ENCODE measurements around the gene GPR18. TPM values are rescaled to one million over a fixed set of nuclear protein-coding genes. Genes with fewer than 3 reads are reported as not detected.
"Not testable (repeated sequence)": the region's sequence is repeated elsewhere in the genome, so short reads cannot be mapped to it uniquely, and the experiment has no call there.

The GPR18 gene
- total RNA-seq, 1 experiment from 2014 or later = not detected

GRCh38 chr13:99230588-99230987 is 27.6 kb downstream of the GPR18 start:
- not testable (repeated sequence) for DNase-seq (ENCODE audit: low spot score)

GRCh38 chr13:99228737-99229691 is 29.2 kb downstream of the GPR18 start:
- DNase-seq (ENCODE audit: low spot score) = no peak

- DNase-seq (ENCODE audit: low spot score) = no peak
These were observed 30.1 kb downstream of the GPR18 start for GRCh38 chr13:99227909-99228688.

- DNase-seq (ENCODE audit: low spot score) = no peak
These were observed 30.8 kb downstream of the GPR18 start for GRCh38 chr13:99227331-99227900.

GRCh38 chr13:99226513-99226912 is 31.7 kb downstream of the GPR18 start:
- DNase-seq (ENCODE audit: low spot score) = no peak

GRCh38 chr13:99225078-99225477 is 33.1 kb downstream of the GPR18 start:
- DNase-seq (ENCODE audit: low spot score) = no peak

GRCh38 chr13:99224021-99224420 is 34.2 kb downstream of the GPR18 start:
- no peak for DNase-seq (ENCODE audit: low spot score)

GRCh38 chr13:99223587-99223986 is 34.6 kb downstream of the GPR18 start:
- DNase-seq (ENCODE audit: low spot score) = no peak

- DNase-seq (ENCODE audit: low spot score) = no peak
These were observed 36.5 kb downstream of the GPR18 start for GRCh38 chr13:99221567-99222239.

- no peak for DNase-seq (ENCODE audit: low spot score)
These were observed 37.8 kb downstream of the GPR18 start for GRCh38 chr13:99220199-99220935.

GRCh38 chr13:99218969-99219368 is 39.2 kb downstream of the GPR18 start:
- no peak for DNase-seq (ENCODE audit: low spot score)

GRCh38 chr13:99218545-99218944 is 39.6 kb downstream of the GPR18 start:
- no peak for DNase-seq (ENCODE audit: low spot score)

GRCh38 chr13:99218126-99218525 is 40.1 kb downstream of the GPR18 start:
- no peak for DNase-seq (ENCODE audit: low spot score)

- DNase-seq (ENCODE audit: low spot score) = no peak
These were observed 40.6 kb downstream of the GPR18 start for GRCh38 chr13:99217461-99218110.

- DNase-seq (ENCODE audit: low spot score) = no peak
These were observed 42.9 kb downstream of the GPR18 start for GRCh38 chr13:99215184-99215830.

GRCh38 chr13:99214731-99215130 is 43.4 kb downstream of the GPR18 start:
- DNase-seq (ENCODE audit: low spot score) = no peak

GRCh38 chr13:99214232-99214631 is 43.9 kb downstream of the GPR18 start:
- no peak for DNase-seq (ENCODE audit: low spot score)

- no peak for DNase-seq (ENCODE audit: low spot score)
These were observed 46.7 kb downstream of the GPR18 start for GRCh38 chr13:99211421-99212035.

GRCh38 chr13:99210627-99211026 is 47.6 kb downstream of the GPR18 start:
- DNase-seq (ENCODE audit: low spot score) = not testable (repeated sequence)

Measured in HT-29 (cell line).